ENCODE data around the gene MAP2K2.
A peak's percentile ranks its signal among the peaks of the same experiment; 100 is the strongest.

The MAP2K2 gene

DNA sequence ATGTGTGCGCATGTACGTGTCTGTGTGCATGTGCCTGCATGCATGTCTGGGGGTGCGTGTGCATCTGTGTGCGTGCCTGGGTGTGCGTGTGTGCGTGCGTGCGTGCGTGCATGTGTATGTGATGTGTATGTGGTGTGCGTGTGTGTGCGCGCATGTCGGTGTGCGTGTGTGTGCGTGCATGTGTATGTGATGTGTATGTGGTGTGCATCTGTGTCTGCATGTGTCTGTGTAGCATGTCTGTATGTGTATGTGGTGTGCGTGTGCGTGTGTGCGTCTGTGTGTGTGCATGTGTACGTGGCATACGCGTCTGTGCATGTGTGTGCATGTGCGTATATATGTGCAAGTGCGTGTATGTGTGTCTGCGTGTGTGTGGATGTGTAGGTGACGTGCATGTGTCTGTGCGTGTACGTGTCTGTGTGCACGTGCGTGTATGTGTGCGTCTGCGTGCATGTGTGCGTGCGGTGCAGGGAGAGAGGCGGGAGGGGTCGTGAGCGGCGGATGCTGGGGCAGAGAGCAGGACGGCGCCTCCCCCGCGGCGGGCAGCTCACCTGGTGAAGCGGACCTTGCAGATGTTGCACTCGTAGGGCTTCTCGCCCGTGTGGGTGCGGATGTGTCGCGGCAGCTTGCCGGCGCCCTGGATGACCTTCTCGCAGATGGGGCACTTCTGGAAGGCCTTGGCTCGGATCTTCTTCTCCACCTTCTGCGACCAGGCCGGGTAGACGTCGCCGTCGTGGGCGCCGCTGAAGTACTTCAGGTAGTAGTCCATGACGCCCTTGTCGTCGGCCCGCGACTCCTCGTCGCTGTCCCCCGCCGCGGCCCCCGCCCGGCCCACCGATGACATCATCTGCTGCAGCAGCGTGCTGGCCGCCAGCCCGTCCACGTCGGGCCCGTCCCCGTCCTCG lies 70.2 kb downstream of the MAP2K2 start:
- H3K9ac ChIP-seq (ENCODE audit: low read length in 5 of 5): no peak overlapping the region
- no peaks in the 10 kb centered on the region for H3K9me3 ChIP-seq (ENCODE audit: control insufficient read depth in 5 of 5, low read length in 5 of 5)
- H3K4me3 ChIP-seq (ENCODE audit: low read depth in 1 of 5, low read length in 5 of 5): peak overlapping the region in 3 of 5 donors; percentile 5 to 39 (median 36)
- H3K4me1 ChIP-seq (ENCODE audit: control insufficient read depth in 5 of 5, insufficient read depth in 5 of 5, low read length in 5 of 5): peaks cover 14 to 45% (median 42%) of the 10 kb centered on the region in 5 donors
- H3K36me3 ChIP-seq (ENCODE audit: control insufficient read depth in 5 of 5, insufficient read depth in 5 of 5, low read length in 5 of 5): peaks cover 0 to 57% (median 38%) of the 10 kb centered on the region in 5 donors
- H3K27me3 ChIP-seq (ENCODE audit: control insufficient read depth in 5 of 5, insufficient read depth in 4 of 5, low read length in 5 of 5): no peaks in the 10 kb centered on the region
- H3K27ac ChIP-seq (ENCODE audit: low read depth, low read length): peak overlapping the region; percentile 89

DNA sequence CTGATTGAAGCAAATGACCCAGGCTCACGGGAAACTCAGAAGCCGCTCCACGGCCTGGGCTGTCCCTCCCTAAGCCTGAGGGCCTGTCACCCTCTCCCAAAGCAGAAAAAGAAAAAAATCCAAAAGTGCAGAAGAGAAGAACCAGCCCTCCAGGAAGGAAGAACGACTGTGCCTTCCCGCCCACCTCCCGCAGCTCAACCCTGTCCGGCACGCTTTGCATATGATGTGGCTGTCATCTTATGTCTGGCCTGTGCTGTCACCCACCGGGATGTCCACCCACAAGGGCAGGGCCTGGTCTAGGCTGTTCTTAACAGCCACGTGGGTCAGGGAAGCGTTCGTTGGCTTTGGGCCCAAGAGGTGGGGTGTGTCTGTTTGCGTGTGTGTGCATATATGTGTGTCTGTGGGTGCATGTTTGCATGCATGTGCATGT lies 70.9 kb downstream of the MAP2K2 start:
- H3K4me1 ChIP-seq (ENCODE audit: control insufficient read depth in 5 of 5, insufficient read depth in 5 of 5, low read length in 5 of 5): peaks cover 14 to 39% (median 35%) of the 10 kb centered on the region in 5 donors
- H3K27me3 ChIP-seq (ENCODE audit: control insufficient read depth in 5 of 5, insufficient read depth in 4 of 5, low read length in 5 of 5): no peaks in the 10 kb centered on the region
- no peaks in the 10 kb centered on the region for H3K9me3 ChIP-seq (ENCODE audit: control insufficient read depth in 5 of 5, low read length in 5 of 5)
- peak overlapping the region; percentile 89 for H3K27ac ChIP-seq (ENCODE audit: low read depth, low read length)
- peak overlapping the region in 2 of 5 donors; percentile 19 to 28 for H3K9ac ChIP-seq (ENCODE audit: low read length in 5 of 5)
- H3K36me3 ChIP-seq (ENCODE audit: control insufficient read depth in 5 of 5, insufficient read depth in 5 of 5, low read length in 5 of 5): peaks cover 0 to 63% (median 42%) of the 10 kb centered on the region in 5 donors
- peak overlapping the region in 3 of 5 donors; percentile 5 to 39 (median 36) for H3K4me3 ChIP-seq (ENCODE audit: low read depth in 1 of 5, low read length in 5 of 5)

DNA sequence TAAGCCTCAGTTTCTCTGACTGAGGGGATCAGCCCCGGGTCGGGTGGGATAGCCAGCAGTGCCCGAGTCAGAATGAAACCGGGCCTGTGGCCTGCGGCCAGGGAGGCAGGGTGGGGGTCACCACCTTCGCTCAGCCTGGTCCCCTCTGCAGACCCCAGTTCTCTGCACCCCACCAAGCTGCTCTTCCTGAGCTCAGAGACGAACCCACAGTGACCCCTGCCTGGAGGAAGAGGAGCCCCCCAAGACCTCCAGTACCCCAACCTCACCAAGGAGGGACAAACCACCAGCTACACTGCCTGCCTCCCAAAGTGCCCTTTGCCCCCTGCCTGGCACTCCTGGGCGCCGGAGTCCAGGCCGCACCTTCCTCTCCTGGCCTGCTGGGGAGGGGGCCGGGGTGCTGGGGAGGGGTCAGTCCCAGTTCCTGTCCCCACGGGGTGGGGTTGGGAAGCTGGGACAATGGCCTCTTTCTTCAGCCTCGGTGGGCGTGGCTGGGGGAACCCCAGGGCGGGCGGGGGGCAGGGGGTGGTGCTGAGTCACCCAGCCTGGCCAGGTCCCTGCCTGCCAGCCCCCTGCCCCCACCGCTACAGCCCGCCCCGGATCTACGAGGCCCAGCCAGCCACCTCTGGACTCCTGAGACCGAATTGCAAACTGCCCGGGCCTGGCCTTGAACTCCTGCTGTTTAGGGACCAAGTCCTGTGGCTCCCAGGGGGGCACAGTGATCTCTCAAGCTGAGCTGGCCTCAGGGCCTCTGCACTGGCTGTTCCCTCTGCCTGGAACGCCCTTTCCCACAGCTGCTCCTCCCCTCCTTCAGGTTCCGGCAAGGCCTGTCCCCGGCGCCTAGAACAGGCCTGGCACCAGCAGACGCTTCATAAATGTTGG lies 71.6 kb downstream of the MAP2K2 start:
- Histone ChIP-seq H3K27ac (ENCODE audit: low read depth, low read length) (peak overlapping the region; percentile 89), H3K4me3 (ENCODE audit: low read depth in 1 of 5, low read length in 5 of 5) (peak overlapping the region in 3 of 5 donors; percentile 5 to 39 (median 17)), H3K9ac (ENCODE audit: low read length in 5 of 5) (peak overlapping the region in 4 of 5 donors; percentile 19 to 62 (median 32)), H3K36me3 (ENCODE audit: control insufficient read depth in 5 of 5, insufficient read depth in 5 of 5, low read length in 5 of 5) (peaks cover 0 to 66% (median 43%) of the 10 kb centered on the region in 5 donors), H3K27me3 (ENCODE audit: control insufficient read depth in 5 of 5, insufficient read depth in 4 of 5, low read length in 5 of 5) (no peaks in the 10 kb centered on the region), H3K4me1 (ENCODE audit: control insufficient read depth in 5 of 5, insufficient read depth in 5 of 5, low read length in 5 of 5) (peaks cover 14 to 33% (median 29%) of the 10 kb centered on the region in 5 donors), H3K9me3 (ENCODE audit: control insufficient read depth in 5 of 5, low read length in 5 of 5) (no peaks in the 10 kb centered on the region)

DNA sequence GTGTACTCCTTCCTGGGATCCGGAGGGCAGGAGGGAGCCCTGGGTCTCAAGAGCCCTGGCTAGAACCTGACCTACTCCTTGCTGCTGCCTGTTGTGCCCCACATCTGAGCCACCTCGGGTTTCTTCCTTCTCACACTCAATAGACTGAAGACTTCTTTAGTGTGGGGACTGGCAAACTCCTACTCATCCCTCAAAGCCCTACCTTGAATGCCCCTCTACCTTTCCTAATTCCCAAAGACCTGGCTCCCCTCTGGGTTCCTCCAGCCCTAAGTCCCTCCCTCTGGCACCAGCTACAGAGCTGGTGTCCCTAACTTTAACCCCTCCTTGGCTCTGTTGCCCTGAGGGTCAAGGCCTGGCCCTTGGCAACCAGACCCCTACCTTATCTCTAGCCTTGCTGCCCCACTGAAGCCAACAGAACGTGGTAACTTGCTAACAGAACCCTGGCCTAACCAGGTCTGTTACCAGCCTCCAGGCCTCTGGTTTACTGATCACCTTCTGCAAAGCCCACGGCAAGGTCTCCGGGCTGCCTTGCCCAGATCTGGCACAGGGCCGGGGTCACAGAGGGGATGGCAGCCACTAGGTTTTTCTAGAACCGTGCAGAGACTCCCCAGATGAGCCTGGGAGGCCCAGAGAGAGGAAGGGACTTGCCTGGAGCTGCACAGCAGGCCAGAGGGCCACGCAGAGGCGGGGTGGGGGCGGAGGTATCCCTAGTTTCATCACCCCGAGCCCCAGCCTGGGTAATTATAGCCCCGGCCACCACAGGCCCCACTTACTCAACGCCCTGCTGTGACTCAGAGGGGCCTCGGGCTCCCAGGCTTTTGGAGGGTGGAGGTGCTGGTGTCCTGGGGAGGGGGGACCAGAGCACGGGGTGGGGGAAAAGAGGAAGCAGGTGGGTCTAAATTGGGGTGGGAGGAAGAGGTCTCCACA lies 72.5 kb downstream of the MAP2K2 start:
- H3K36me3 ChIP-seq (ENCODE audit: control insufficient read depth in 5 of 5, insufficient read depth in 5 of 5, low read length in 5 of 5): peaks cover 0 to 66% (median 41%) of the 10 kb centered on the region in 5 donors
- peak overlapping the region in 3 of 5 donors; percentile 6 to 62 (median 26) for H3K9ac ChIP-seq (ENCODE audit: low read length in 5 of 5)
- no peaks in the 10 kb centered on the region for H3K27me3 ChIP-seq (ENCODE audit: control insufficient read depth in 5 of 5, insufficient read depth in 4 of 5, low read length in 5 of 5)
- no peaks in the 10 kb centered on the region for H3K9me3 ChIP-seq (ENCODE audit: control insufficient read depth in 5 of 5, low read length in 5 of 5)
- peak overlapping the region; percentile 89 for H3K27ac ChIP-seq (ENCODE audit: low read depth, low read length)
- no peak overlapping the region for H3K4me3 ChIP-seq (ENCODE audit: low read depth in 1 of 5, low read length in 5 of 5)
- peaks cover 14 to 33% (median 29%) of the 10 kb centered on the region in 5 donors for H3K4me1 ChIP-seq (ENCODE audit: control insufficient read depth in 5 of 5, insufficient read depth in 5 of 5, low read length in 5 of 5)

DNA sequence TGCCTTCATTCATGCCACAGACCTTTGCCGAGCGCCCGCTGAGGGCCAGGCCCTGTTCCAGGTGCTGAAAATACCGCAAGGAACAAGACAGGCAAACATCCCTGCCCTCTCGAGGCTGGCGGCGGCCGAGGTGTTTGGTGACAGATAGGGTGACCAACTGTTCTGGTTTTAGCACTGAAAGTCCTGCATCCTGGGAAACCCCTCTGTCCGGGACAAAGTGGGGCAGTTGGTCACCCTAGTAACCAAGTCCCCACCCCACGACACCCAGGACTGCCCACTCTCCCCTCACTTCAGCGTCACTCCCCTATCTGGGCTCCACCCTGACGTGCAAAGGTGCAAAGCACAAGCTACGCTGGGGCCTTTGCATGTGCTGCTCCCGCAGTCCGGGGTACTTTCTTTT lies 74.5 kb downstream of the MAP2K2 start:
- peaks cover 0 to 62% (median 39%) of the 10 kb centered on the region in 5 donors for H3K36me3 ChIP-seq (ENCODE audit: control insufficient read depth in 5 of 5, insufficient read depth in 5 of 5, low read length in 5 of 5)
- H3K27me3 ChIP-seq (ENCODE audit: control insufficient read depth in 5 of 5, insufficient read depth in 4 of 5, low read length in 5 of 5): no peaks in the 10 kb centered on the region
- no peak overlapping the region for H3K27ac ChIP-seq (ENCODE audit: low read depth, low read length)
- peaks cover 10 to 28% (median 23%) of the 10 kb centered on the region in 5 donors for H3K4me1 ChIP-seq (ENCODE audit: control insufficient read depth in 5 of 5, insufficient read depth in 5 of 5, low read length in 5 of 5)
- no peak overlapping the region for H3K4me3 ChIP-seq (ENCODE audit: low read depth in 1 of 5, low read length in 5 of 5)
- H3K9ac ChIP-seq (ENCODE audit: low read length in 5 of 5): no peak overlapping the region
- no peaks in the 10 kb centered on the region for H3K9me3 ChIP-seq (ENCODE audit: control insufficient read depth in 5 of 5, low read length in 5 of 5)

DNA sequence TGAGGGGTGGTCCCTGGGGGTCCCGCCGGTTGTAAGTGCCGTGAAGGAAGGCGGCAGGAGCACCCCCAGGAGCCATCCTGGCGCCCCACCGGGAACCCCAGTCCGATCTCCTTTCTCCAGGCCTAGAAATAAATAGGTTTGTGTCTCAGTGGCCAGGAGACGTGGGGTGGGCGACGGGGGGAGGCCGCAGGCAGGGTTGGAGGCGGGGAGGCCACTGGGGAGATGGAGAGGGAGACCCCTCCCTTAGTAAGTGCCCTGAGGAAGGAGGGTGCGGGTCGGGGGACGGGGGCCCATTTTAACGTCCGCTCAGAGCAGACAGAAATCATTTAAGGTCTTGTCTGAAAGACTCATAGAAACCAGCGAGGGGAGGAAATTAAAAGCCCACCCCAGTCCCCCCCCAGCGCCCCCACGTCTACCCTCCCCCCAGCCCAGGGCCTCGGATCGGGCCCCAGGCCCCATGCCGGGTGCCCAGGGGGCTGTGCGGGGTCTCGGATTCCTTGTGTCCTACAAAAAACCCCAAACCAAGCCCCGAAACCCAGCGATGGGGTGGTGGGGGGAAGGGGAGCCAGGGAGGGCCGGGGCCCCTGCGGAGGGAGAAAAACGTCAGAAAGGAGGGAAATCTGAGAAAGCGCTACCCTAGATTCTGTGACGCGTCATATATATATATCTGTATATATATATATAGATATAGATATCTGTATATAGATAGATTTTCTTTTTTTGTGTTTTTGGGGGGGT lies 76.8 kb downstream of the MAP2K2 start:
- no peak overlapping the region for H3K27ac ChIP-seq (ENCODE audit: low read depth, low read length)
- H3K4me3 ChIP-seq (ENCODE audit: low read depth in 1 of 5, low read length in 5 of 5): no peak overlapping the region
- no peak overlapping the region for H3K9ac ChIP-seq (ENCODE audit: low read length in 5 of 5)
- peaks cover 0 to 47% (median 24%) of the 10 kb centered on the region in 5 donors for H3K36me3 ChIP-seq (ENCODE audit: control insufficient read depth in 5 of 5, insufficient read depth in 5 of 5, low read length in 5 of 5)
- H3K9me3 ChIP-seq (ENCODE audit: control insufficient read depth in 5 of 5, low read length in 5 of 5): no peaks in the 10 kb centered on the region
- peaks cover 2 to 21% (median 14%) of the 10 kb centered on the region in 5 donors for H3K4me1 ChIP-seq (ENCODE audit: control insufficient read depth in 5 of 5, insufficient read depth in 5 of 5, low read length in 5 of 5)
- no peaks in the 10 kb centered on the region for H3K27me3 ChIP-seq (ENCODE audit: control insufficient read depth in 5 of 5, insufficient read depth in 4 of 5, low read length in 5 of 5)

DNA sequence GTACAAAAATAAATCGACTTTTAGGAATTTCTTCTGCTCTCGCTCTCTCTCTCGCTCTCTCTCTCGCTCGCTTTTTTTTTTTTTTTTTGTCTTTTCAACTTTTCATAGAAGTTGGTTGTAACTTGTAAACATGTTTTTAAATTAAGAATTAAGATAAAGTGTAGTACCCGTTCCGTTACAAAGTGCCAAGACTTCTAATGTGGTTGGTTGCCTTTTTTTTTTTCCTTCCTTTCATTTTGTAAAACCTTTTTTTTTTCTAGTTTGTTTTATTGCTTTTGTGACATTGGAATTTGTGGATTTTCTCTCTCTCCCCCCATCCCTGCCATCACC lies 77.6 kb downstream of the MAP2K2 start:
- Histone ChIP-seq H3K9ac (ENCODE audit: low read length in 5 of 5) (no peak overlapping the region), H3K4me1 (ENCODE audit: control insufficient read depth in 5 of 5, insufficient read depth in 5 of 5, low read length in 5 of 5) (peaks cover 2 to 15% (median 9%) of the 10 kb centered on the region in 5 donors), H3K36me3 (ENCODE audit: control insufficient read depth in 5 of 5, insufficient read depth in 5 of 5, low read length in 5 of 5) (peaks cover 0 to 51% (median 29%) of the 10 kb centered on the region in 5 donors), H3K27ac (ENCODE audit: low read depth, low read length) (no peak overlapping the region), H3K4me3 (ENCODE audit: low read depth in 1 of 5, low read length in 5 of 5) (no peak overlapping the region), H3K9me3 (ENCODE audit: control insufficient read depth in 5 of 5, low read length in 5 of 5) (no peaks in the 10 kb centered on the region), H3K27me3 (ENCODE audit: control insufficient read depth in 5 of 5, insufficient read depth in 4 of 5, low read length in 5 of 5) (no peaks in the 10 kb centered on the region)

DNA sequence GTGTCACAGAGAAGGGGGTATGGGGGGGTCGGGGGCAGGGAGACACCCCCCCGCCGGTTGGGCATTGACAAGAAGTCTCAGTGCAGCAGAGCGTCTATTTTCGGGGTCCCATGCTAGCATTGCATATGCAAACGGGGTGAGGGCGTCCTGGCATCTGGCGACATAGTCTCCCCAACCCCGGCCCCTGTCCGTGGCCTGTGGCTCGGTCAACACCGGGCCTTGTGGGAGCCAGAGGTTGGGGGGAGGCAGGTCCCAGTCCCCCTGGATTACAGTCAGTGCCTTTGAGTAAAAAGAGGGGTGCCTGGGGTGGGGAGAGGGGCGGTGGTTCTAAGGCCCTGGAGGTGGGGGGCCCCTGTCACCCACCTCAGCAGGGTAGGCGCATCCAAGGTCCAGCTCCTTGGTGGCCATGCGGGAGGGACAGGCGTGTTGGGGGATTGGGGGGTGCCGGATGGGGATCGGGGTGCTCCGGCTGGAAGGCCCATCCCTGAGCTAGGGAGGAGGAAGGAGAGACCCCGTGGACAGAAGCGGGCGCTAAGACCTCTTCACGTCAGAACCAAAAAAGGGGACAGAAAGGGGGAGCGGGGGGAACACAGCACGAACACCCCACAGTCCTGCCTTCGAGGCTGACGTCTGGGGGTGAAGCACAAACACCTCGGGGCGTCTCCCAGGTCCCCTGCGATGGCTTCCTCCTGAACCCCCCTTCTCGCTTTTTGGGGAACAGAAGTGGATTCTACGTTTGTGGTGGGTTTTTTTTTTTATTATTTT lies 78.1 kb downstream of the MAP2K2 start:
- H3K9me3 ChIP-seq (ENCODE audit: control insufficient read depth in 5 of 5, low read length in 5 of 5): no peaks in the 10 kb centered on the region
- H3K27me3 ChIP-seq (ENCODE audit: control insufficient read depth in 5 of 5, insufficient read depth in 4 of 5, low read length in 5 of 5): no peaks in the 10 kb centered on the region
- H3K27ac ChIP-seq (ENCODE audit: low read depth, low read length): no peak overlapping the region
- H3K4me1 ChIP-seq (ENCODE audit: control insufficient read depth in 5 of 5, insufficient read depth in 5 of 5, low read length in 5 of 5): peaks cover 2 to 15% (median 8%) of the 10 kb centered on the region in 5 donors
- peaks cover 0 to 50% (median 27%) of the 10 kb centered on the region in 5 donors for H3K36me3 ChIP-seq (ENCODE audit: control insufficient read depth in 5 of 5, insufficient read depth in 5 of 5, low read length in 5 of 5)
- no peak overlapping the region for H3K9ac ChIP-seq (ENCODE audit: low read length in 5 of 5)
- H3K4me3 ChIP-seq (ENCODE audit: low read depth in 1 of 5, low read length in 5 of 5): no peak overlapping the region
